Activated T-cell treated with anti-CD3 and anti-CD28 coated beads for 48 hours (primary cell): ENCODE measurements around the gene OXT.

Experiments used
- DNase-seq: peaks from one replicate; pipeline ENCODE4 v3.0.0-alpha.2; 2020; ENCODE audit warnings: low read depth

Gene OXT

DNA sequence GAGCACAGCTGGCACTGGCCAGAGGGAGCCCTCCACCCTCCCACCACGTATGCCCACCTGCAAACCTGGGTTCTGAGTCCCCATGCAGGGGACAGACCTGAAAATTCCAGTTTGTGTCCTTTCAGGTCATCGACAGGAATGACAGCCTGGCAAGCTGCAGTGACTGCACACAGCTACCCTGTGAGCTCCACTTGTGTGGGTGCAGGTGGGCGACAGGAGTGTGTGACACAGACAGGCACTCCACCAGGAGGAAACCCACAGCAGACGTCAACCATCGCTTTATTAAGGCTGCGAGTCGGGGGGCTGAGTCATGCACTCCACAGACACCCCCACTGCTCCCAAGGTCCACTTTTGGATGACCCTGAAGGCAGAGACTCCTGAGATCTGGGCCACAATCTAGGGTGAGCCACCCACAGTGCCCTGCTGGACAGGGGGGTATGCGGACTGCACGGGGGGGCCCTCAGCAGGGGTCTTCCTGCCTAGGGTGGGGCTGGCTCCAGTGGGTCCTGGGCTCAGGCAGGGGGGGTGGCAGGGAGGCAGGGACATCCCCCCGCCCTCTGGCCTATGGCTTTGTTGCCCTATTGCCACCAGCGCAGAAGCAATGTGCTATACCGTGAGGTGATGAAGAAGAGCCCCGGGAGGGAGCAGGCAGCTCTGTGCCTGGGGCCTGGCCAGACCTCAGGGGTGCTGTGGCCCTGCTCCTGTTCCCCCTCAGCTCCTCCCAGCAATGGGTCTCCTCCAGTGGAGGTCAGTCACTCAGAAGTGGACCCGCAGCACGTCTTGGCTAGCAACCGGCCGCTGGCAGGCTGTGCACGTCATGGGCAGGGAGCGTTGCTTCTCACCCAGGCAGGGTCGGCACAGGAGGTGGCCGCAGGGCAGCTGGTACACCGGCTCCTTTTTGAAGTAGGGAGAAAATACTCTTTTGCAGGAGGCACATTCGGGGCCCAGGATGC lies 38.2 kb downstream of the OXT start:
- DNase-seq, result no peak

DNA sequence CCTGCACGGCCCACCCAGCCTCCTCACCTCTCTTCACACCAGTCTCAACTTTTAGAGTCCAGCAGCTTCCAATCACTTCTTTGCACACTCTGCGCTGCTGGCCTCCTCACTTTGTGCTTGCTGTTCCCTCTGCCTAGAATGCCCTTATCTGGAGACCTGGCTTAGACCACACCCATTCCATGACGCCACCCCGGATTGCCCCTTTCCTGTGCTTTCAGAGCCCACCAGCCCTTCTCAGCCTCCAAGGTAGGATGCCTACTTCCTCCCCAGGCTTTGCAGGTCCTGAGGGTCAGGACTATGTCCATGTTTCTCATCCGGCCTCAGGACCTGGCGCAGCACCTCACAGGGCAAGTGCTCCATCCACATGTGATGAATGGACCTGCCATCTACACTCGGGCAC lies 40.1 kb downstream of the OXT start:
- no peak for DNase-seq

GRCh38 chr20:3111995-3112394 lies 40.6 kb downstream of the OXT start:
- no peak for DNase-seq

GRCh38 chr20:3115190-3116107 lies 44.0 kb downstream of the OXT start:
- no peak for DNase-seq

GRCh38 chr20:3116341-3116740 lies 44.9 kb downstream of the OXT start:
- DNase-seq, result no peak

DNA sequence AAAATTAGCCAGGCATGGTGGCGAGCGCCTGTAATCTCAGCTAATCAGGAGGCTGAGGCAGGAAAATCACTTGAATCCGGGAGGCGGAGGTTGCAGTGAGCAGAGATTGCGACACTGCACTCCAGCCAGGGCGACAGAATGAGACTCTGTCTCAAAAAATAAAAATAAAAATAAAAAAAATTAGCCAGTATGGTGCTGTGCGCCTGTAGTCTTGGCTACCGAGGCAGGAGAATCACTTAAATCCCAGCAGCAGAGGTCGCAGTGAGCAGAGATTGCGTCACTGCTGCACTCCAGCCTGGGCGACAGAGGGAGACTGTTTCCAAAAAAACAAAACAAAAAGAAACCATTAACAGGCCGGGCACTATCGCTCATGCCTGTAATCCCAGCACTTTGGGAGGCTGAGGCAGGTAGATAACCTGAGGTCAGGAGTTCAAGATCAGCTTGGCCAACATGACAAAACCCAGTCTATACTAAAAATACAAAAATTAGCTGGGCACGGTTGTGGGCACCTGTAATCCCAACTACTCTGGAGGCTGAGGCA lies 46.5 kb downstream of the OXT start:
- peak; percentile 36 for DNase-seq

GRCh38 chr20:3119044-3119443 lies 47.6 kb downstream of the OXT start:
- no peak for DNase-seq

- DNase-seq, result no peak
Measured at GRCh38 chr20:3121271-3121911, 50.0 kb downstream of the OXT start.
